Gastroesophageal sphincter (tissue), 3 donors: Measurements from ENCODE around the gene LBP.

Experiments used
- EP300 ChIP-seq: sonication (generic); formaldehyde crosslinking; IDR thresholded peaks from one replicate; pipeline ENCODE4 v1.6.1; 2017; ENCODE audit warnings: antibody characterized with exemption, mild to moderate bottlenecking
- POLR2A ChIP-seq, 2 donors: fragments of 450-650 bp; IDR thresholded peaks; one replicate each; pipeline ENCODE4 v1.6.1; 2017; ENCODE audit warnings: antibody characterized with exemption in 2 of 2, mild to moderate bottlenecking in 2 of 2, moderate library complexity in 1 of 2
- POLR2AphosphoS5 ChIP-seq: sonication (generic); formaldehyde crosslinking; IDR thresholded peaks from one replicate; pipeline ENCODE4 v1.6.1; 2017; ENCODE audit warnings: antibody characterized with exemption
- TF ChIP-seq, protein P1 (sequence below), 4 experiments: fragments of 200-600 bp in 2 of 4; fragments of 450-650 bp in 2 of 4; sonication (generic) in 1 of 4; IDR thresholded peaks; one replicate each; pipeline ENCODE4 v1.5.1; 2017 to 2019; ENCODE audit warnings: antibody characterized with exemption in 4 of 4, mild to moderate bottlenecking in 2 of 4, moderate library complexity in 2 of 4

- TF ChIP-seq, protein P1, sequence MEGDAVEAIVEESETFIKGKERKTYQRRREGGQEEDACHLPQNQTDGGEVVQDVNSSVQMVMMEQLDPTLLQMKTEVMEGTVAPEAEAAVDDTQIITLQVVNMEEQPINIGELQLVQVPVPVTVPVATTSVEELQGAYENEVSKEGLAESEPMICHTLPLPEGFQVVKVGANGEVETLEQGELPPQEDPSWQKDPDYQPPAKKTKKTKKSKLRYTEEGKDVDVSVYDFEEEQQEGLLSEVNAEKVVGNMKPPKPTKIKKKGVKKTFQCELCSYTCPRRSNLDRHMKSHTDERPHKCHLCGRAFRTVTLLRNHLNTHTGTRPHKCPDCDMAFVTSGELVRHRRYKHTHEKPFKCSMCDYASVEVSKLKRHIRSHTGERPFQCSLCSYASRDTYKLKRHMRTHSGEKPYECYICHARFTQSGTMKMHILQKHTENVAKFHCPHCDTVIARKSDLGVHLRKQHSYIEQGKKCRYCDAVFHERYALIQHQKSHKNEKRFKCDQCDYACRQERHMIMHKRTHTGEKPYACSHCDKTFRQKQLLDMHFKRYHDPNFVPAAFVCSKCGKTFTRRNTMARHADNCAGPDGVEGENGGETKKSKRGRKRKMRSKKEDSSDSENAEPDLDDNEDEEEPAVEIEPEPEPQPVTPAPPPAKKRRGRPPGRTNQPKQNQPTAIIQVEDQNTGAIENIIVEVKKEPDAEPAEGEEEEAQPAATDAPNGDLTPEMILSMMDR (IDR thresholded peaks at IDR 0.05), result no peak
- TF ChIP-seq POLR2A (IDR thresholded peaks at IDR 0.05) (no peak), POLR2AphosphoS5 (no peak), EP300 (no peak)
These were observed 16.9 kb downstream of the LBP start for GRCh38 chr20:38363004-38363747.
